HG03469 (cell line): ENCODE data around the gene SLIT1.

ENCODE experiments used
- ATAC-seq: cut with Tn5 transposase; IDR thresholded peaks from one replicate; pipeline ENCODE4 v1.9.1; 2021; ENCODE audit warnings: mild to moderate bottlenecking, moderate library complexity, moderate number of reproducible peaks; ENCODE audit not compliant: unreplicated experiment

The SLIT1 gene

DNA sequence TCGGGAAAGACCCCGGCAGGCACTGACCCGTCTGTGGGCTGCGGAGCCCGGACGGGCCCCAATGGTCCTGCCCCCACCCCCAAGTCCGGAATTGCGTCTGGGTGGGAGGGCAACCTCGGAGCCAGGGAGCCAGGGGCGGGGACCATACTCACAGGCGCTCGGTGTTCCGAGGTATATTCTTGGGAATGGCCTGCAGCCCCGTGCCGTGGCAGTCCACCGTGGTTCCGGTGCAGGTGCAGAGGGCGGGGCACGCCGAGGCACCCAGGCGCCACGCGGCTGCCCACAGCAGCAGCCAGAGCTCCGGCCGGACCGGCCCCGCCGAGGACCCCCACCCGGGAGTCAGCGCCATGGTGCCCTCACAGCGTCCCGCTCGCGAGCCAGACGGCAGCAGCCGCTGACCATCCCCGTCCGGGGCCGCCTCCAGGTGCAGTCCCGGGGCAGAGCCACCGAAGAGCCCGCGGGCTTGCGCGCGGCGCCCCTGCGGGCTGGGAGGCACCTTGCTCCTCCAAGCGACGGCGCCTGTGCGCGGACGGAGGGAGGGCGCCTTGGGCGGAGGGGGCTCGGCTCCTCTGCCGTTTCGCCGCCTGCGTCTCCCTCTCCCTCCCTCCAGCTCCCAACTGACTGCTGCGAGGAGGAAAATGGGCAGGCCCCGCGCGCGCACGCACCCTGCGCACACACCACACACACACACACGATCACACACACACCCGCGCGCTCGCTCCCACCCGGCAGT is at the start of gene SLIT1:
Gene SLIT1, minus strand, starts transcription at position 634 of the 733 bp plus-strand sequence. Its CDS starts 285 bp downstream, at position 349.
- no peak for ATAC-seq

DNA sequence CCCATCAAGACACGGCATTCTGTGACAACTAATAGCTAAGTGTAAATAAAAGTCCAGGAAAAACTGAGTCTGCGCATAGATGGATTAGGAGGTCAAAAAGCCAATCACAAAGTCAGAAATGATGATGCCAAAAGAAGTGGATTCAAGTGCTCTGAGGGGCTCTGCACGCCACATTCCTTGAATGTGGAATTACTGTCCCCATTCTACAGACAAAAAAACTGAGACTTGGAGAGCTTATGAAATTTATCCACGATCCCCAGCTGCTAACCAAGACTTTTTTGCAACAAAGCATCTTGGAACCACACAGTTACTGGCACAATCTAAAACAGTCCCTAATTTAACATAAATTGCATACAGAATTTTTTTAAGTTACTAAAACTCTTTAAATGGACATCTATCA is 49.6 kb upstream of the SLIT1 start:
- ATAC-seq = no peak

DNA sequence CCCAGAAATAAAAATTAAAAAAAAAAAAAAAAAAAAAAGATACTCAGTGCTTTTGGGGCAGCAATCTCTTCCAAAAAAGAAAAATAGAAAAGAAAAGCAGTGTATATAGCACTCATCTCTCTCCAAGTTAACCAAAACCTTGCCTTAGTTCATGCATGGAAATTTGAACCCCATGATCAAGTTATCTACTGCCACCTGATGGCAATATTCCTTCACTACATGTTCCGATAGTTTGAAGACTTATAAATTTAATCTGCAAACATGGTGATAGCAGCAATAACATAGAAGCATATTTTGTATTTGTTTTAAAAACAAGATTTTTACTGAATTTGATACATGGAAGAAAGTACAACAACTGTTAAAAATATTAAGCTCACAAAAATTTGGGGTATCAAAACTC is 48.6 kb upstream of the SLIT1 start:
- no peak for ATAC-seq

DNA sequence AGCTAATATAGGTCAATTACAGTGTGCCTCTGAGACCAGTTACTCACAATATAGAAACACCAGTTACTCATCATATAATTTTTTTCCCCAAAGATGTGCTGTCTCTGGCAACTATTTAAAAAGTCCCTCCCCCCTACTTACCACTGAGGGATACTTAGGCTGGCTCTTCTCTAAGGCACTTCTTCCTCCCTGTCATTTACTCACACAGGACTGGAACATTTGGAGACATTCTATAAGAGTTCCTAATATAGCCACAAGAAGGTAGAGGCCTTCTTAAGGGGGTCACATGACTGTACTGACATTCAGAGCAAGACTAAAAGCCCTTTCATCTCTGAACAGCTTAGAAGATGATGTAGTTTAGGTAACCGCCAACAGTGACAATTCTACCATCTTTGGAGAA is 44.4 kb upstream of the SLIT1 start:
- ATAC-seq = no peak

DNA sequence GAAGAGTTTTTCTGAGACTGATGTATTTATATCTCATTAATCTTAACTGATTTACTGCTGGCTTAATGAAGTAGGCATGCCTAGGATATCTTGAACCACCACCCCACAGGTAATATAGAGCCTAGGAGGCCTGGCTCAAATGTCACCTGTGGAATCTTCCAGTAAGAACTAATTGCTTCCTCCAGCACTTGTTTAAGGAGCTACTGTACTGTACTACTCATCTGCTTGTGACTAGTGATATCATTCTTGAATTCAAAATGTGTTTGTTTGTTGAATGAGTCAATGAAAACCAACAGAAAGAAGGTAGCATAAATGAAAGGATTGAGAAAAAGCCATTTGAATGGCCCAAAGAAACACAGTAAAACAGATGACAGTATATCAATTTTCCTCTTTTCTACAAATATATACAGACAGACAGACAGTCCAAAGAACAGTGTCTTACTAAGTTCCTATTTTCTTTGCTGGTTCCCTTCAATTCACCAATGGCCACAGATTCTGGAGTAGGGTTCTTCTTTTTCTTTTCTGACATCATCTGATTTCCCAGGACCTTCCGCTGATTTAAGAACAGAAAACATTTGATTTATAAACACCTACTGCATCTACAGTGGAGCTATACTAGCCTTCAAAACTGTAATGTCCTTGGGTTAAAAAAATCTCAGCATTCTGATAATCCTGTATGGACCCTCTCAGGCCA is 43.7 kb upstream of the SLIT1 start:
- no peak for ATAC-seq

DNA sequence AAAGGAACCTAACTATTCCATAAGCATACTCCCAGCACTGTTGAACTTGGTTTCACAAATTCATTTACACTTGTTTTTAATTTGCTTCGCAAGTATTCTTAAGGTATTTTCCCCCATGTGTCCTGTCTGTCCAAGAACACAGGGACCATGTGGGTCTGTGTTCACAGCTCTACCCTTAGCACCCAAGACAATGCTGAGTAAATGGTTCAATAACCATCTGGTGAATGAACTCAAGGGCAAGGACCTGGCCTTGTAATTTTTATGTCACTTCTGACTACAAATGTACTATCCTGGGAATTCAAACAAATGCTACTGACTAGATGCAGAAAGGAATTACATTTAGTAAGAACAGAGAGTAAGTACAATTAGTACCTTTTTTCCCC is 43.0 kb upstream of the SLIT1 start:
- no peak for ATAC-seq

DNA sequence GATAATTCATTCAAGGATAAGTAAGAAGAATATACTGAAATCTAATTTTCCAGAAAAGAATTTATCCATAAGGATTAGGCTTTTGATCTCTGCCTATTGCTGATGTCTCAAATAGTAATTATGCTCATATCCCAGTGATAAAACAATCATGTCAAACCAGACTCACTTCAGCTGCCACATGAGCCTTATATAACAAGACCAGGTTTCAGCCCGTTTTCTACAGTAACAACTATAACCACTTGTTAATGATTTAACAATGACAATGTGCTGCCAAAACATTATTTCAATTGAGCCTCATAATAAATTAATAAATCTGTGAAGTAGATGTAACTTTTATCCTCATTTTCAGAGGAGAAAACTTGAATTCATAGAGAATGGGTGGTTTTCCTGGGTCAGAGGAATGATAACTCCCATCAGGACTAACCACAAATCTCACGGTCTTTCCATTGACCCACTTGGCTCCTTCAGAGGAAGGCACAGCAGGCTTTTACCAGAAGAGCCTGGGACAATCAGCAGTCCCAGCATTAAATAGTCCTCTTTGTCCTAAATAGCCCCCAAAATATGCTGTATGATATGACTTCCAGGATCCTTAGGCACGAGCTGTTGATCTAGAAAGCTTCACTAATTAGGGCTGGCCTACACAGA is 42.5 kb upstream of the SLIT1 start:
- no peak for ATAC-seq

DNA sequence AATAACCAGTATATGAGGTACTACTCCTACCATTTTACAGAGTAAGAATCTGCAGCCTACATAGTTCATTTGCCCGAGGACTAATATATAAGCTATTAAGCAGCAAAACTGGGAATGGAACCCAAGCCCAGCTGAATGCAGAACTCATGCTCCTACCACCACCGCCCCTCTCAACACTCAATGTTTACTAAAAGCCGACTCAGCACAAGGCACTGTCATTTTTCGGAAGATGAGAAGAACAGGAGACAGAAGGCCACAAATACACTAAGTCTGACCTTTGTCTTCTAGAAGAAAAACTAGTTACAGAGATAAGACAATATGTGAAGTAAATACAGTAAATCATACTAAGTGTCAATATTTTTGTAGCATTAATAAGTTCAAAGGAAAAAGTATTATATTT is 40.6 kb upstream of the SLIT1 start:
- no peak for ATAC-seq

DNA sequence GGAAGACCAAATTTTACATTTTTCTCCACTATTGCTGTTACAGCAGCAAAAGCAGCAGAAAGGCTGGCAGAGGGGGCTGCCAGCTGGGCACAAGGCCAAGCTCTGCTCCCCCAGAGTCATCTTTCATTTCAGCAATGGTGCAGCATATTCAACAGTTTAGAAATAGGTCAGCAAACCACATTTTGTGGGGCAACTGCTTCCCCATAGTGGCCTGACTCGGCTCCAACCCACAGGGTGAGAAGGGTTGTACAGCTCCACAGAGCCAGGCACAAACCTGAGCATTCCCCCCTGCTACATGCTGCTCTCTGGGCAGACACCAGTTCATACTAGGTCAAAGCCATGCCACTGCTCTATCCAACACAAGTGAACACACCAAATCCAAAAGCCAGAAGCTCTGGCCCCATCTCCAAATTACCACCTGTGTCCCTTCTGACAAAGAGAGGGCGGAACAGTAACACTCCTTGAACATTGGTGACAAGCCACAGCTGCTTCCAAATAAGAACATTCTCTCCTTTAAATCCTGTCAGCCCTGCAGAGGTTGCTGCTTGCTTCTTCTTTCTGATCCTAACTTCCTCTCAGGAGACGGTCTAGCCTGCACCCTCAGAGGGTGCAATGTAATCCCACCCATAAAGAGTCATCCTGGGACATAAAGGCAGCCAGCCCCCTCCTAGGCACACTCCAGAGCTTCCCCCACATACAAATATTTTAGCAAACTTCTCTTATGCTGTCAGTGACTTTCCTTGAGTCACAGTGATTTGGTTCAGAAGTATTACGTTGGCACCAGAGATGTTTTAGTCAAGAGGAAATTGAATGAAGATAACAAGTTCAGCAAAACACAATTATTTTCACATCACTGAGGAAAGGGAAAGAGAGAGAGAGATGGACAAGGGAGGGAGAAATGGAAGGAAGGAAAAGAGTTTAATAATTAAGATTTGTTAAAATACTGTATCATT is 39.0 kb upstream of the SLIT1 start:
- no peak for ATAC-seq

GRCh38 chr10:97222326-97222961 is 36.7 kb upstream of the SLIT1 start:
- no peak for ATAC-seq

DNA sequence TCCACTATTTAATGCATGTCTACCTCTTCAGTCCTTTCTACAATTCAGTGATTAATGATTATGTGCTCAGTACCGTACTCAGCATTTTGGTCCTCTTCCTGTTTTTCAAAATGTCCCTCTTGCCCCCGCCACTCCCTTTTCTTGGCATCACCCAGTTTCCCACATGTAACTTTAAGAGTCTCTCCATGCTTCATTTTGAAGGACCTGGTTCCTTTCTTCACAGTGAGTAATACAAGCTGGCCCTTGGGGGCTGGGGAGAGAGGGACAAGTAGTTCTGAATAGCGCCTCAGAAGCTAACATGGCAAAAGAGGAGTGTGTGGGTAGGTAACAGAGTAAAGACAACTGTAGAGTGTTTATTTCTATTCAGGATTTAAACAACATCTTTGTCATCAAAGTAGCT is 34.6 kb upstream of the SLIT1 start:
- no peak for ATAC-seq

DNA sequence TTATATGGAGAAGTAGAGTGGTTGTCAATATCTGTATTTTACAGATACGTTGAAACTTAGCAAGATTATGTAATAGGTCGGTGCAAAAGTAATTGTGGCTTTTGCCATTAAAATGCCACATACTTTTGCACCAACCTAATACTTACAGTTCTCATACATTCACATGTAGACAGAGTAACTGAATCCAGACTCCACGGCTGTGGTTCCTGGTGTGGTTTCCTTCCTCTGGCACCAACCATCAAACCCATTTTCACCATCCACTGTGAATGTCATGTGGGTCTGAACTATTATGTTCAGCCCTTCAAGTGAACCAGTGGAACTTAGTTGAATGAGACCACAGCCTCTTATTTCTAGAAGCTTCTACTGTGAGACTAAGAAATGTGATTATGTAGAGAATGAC is 31.5 kb upstream of the SLIT1 start:
- no peak for ATAC-seq

DNA sequence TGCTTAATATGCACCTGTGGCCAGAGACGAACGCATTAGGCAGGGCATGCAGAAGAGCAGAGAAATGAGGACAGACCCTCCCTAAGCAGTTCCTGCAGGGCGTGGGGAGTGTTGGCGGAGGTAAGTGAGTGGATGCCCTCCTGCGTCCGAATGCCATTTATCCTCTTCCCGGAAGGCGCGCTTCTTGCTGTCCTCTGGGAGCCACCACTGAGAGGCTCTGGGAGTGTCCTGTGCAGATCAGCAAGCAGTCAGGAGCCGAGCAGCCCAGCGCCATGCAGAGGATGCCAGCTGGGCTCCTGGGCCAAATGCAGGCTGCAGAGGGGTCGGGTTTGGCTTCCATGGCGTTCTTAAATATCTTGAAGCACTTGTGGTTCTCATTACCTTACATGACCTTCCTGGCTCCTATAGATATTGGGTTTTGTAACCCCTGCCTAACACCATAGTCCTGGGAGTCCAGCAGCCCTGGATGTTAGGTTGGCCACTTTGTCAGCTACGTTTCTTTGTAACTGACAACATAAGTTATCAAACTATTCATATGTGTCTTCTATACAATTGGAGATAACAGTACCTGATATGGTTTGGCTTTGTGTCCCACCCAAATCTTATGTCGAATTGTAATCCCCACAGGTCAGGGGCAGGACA is 30.0 kb upstream of the SLIT1 start:
- no peak for ATAC-seq

DNA sequence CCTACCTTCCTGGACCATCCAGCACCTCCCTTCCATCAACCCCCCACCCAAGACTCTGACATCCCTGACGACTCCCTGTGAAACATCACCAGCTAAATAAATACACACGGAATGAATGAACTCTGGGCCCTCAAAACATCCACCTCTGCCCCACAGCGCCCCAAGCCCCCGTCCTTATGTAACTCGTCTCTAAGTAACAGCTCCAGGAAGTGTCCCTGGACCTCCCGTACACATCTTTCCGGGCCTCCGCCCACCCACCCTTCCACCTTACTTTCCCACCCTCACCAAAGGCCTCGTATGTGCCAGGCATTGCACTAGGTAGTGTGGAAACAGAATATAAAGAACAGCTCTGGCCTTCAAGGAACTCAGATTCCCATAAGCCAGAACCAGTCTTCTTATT is 27.7 kb upstream of the SLIT1 start:
- ATAC-seq = no peak

- no peak for ATAC-seq
Observed at GRCh38 chr10:97211229-97211628, 25.5 kb upstream of the SLIT1 start.

DNA sequence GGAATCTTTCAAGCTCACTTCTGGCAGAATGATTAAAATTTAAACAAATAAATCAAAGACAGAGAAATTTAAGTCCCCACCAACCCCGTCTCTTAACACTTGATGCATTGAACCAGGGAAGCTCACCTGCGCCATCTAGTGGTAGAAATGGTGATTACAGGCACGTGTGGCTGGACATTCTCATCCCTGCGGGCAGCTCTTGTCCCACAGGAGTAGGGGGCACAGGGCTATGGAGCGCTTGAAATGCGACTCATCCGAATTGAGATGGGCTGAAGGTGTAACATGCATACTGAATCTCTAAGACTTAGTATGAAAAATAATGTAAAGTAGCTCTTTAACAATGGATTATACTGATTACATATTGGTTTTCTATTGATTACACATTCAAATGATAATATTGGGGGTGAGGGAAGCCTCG is 24.8 kb upstream of the SLIT1 start:
- no peak for ATAC-seq

DNA sequence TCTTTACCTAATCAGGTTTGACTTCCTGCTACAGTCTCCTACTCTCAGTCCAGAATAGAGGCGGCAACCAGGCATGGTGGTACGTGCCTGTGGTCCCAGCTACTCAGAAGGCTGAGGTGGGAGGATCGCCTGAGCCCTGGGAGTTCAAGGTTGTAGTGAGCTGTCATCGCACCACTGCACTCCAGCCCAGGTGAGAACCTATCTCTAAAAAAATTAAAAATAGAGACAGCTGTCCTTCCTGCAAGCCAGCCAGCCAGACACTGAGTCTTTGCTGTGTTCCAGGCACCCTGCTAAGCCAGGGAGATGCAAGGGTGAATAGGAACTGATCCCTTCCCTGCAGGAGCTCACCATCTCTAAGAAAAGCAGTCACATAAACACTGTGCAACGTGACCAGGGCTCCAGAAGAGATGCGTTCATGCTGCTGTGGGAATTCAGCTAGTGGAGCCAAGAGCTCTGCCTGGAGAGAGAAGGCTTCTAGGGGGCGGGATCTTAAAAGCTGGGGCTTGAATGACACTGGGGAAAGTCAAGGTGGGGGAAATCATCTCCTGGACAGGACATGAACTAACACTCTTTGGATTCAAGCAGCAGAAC is 22.1 kb upstream of the SLIT1 start:
- ATAC-seq = no peak

- ATAC-seq = no peak
Observed at GRCh38 chr10:97207131-97207530, 21.4 kb upstream of the SLIT1 start.

GRCh38 chr10:97204826-97205679 is 19.3 kb upstream of the SLIT1 start:
- no peak for ATAC-seq
